Activated CD4-positive, alpha-beta T cell treated with anti-CD3 and anti-CD28 coated beads, Interleukin-2, amount 50 U/mL, for 48 hours (primary cell): ENCODE data around the gene SLC25A20.
"Not testable (repeated sequence)": the region's sequence is repeated elsewhere in the genome, so short reads cannot be mapped to it uniquely, and the experiment has no call there.

Experiments used
- DNase-seq, 2 experiments: peaks; one replicate each; pipeline ENCODE4 v3.0.0-alpha.2; 2020

Gene SLC25A20

DNA sequence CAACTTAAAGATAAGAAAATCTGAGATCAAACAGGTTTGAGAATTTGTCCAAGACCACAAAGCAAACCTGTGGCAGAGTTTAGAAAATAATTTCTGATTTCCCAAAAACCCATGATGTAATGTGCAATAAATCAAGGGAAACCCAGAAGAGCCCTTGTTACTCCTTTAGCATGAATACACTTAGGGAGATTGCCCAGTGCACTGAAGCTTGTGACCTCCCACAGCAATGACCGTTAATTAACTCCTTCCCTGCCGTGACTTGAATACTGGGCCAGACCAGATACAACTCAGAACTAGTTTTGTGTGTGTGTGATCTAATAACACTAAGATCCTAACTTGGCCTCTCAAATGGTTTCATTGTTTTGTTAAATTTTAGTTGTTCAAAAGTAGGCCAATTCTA lies 53.5 kb downstream of the SLC25A20 start:
- DNase-seq, result no peak

DNA sequence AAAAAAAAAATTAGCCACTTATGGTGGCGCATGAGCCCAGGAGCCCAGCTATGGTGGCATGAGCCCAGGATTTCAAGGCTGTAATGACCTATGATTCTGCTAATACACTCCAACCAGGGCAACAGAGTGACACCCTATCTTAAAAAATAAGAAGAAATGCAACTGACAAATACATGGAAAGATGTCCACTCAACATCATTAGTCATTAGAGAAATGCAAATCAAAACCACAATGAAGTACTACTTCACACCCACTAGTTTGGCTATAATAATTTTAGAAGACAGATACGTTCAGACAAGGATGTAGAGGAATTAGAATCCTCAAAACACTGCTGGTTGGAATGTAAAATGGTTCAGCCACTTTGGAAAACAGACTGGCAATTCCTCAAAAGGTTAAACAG lies 61.5 kb downstream of the SLC25A20 start:
- no peak for DNase-seq

- DNase-seq, result no peak
These were observed 62.9 kb downstream of the SLC25A20 start for GRCh38 chr3:48835650-48836366.

DNA sequence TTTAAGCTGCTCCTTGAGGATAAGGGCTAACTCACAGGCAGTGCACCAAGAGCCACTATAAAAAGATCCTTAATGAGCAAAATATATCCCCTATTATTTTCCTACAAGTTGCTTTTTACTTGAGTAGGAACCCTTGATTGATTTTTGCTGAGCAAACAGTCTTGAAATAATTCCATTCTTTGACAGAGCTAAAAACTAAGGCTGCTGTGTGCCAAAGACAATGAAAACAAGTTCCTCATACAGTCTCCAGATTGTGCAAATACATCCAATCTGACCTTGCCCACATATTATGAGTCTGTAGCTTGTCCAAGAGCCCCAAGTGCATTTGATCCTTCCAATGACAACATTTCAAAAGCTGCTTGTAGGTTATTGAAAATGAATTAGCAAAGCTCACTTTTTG lies 66.0 kb downstream of the SLC25A20 start:
- no peak for DNase-seq

DNA sequence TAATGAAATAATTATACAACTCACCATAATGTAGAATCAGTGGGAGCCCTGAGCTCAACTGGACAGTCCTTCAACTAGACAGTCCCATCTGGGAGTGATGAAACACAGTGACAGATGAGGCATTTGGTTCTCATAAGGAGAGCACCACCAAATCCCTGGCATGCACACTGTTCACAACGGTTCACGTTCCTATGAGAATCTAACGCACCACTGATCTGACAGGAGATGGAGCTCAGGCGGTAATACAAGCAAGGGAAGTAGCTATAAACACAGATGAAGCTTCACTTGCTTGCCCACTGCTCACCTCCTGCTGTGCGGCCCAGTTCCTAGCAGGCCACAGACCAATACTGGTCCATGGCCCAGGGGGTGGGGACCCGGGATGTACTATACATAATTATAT lies 68.0 kb downstream of the SLC25A20 start:
- no peak for DNase-seq

DNA sequence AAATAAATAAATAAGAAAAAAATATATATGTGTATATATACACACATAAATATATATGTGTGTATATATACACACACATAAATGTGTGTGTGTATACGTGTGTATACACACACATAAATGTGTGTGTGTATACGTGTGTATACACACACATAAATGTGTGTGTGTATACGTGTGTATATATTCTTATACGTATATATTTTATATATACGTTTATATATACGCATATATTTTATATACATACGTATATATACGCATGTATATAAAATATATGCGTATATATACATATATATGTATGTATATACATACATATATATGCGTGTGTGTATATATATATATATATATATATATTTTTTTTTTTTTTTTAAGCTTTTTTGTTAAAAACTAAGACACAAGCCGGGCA lies 69.2 kb downstream of the SLC25A20 start:
- DNase-seq, result not testable (repeated sequence)

GRCh38 chr3:48827874-48828273 lies 70.8 kb downstream of the SLC25A20 start:
- not testable (repeated sequence) for DNase-seq

GRCh38 chr3:48826451-48826850 lies 72.2 kb downstream of the SLC25A20 start:
- DNase-seq, result no peak

DNA sequence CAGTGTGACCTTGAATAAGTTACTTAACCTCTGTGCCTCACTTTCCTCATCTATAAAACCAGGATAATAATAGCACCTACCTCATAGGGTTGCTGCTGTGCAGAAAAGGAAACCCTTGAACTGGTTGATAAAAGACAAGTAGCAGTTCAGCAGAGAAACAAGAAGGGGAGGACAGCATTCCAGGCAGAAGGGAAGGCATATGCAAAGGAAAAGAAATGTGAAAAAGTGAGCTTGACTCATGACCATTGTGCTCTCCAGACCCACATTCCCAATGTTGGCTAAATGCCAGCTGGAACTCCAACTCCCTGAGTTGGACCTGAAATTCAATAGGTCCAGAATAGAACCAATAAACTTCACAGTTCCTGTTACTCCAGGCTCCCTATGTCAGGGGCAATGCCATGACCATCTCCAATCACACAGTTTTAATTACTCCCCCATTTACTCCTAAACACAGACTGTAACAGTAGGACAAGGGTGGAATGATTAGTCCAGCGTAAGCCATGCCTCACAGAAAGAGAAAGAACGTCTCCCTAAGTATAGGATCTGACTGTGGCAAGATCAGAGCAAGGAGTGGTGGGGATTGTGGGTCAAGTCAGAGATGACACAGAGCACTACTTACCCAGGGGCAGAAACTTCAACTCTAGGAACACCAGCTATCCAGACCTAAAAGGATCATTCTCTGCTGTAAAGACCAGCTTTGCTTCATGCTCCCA lies 77.9 kb downstream of the SLC25A20 start:
- no peak for DNase-seq

DNA sequence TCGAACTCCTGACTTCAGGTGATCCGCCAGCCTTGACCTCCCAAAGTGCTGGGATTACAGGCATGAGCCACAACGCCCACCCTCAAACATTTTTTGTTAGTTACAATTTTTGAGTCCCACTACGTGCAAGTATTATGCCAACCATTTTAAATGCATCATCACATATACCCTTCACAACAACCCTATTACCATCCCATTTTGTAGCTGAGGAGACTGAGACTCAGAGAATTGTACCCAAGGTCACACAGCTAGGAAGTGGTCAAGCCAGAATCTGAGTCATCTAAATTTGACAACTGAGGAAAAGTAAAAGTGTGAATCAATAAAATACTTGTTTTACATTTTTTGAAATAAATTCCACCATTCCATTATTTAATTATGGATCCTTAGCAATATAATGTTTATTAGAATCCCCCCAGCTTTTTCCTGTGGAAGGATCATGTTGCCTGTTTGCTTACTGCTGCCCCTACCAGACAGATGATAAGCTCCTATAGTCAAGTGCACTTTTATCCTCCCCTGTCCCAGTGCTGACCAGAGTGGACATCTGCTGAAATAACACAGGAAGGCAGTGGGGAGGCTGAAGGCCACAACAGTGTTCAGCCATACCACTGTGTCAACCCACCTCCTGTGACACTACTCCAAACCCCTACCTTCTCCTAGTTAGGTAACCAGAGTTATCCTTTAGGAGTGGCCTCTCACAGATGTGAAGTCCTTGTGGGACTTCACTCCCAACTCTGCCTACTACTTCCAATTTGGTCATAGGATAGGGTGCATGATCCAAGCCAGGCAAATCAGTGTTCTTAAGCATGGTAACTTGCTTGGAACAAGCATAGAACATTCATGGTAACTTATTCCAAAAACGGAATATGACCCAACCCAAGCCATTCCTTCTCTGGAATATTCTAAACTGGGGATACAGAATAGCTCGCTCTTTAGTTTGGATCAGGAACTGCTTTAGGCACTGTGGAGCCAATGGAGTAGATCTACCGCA lies 79.2 kb downstream of the SLC25A20 start:
- DNase-seq, result no peak

- no peak for DNase-seq
These were observed 87.2 kb downstream of the SLC25A20 start for GRCh38 chr3:48811524-48811923.
